Erythroblast (primary cell): ENCODE results near the gene ARMH3.

Experiments
- GATA1 ChIP-seq: IDR thresholded peaks from 2 replicates; pipeline ENCODE4 v1.6.1; 2011; ENCODE audit warnings: low read depth, mild to moderate bottlenecking, control low read depth, low read length, moderate library complexity
- POLR2A ChIP-seq: IDR thresholded peaks from 2 replicates; pipeline ENCODE4 v1.6.1; 2011; ENCODE audit warnings: mild to moderate bottlenecking, low read length

DNA sequence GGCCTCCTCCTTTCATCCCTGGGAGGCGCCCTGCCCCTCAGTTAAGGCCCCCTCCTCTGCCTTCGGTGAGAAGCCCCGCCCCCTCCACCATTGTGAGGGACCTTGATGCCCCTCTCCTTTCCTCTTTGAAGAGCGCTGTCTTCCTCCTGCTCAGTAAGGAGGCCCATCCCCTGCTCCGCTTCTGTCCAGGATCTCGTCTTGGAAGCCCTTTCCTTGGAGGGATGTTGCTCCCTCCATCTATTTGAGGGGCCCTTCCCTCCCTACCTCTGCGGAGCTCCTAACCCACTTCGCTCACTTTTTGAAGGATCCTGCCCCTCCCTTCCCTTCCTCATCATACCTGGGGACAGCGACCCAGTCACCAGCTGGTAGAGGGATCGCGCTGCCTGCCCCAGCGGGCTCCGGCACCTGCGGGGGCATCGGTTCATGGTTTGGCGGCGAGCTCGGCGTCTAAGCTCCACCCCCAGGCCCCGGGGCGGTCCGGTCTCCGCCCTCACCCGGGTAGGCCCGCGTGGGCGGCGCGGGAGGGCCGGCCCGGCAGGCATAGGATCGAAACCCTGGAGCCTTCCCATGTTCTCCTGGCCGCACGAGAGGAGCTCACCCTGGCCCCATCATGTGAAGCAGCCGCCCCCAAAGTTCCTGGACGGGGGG lies 216.4 kb downstream of the ARMH3 start:
- TF ChIP-seq POLR2A (no peak), GATA1 (no peak)
